NT2/D1 (cell line): Measurements from ENCODE around the gene TP53I11.

Experiments
- YY1 ChIP-seq: IDR thresholded peaks from 2 replicates; pipeline ENCODE4 v1.6.1; 2011; ENCODE audit not compliant: insufficient read length, insufficient read depth
- ZNF274 ChIP-seq: IDR thresholded peaks from 2 replicates; pipeline ENCODE4 v1.6.1; 2011; ENCODE audit warnings: mild to moderate bottlenecking, low read depth, low read length

- TF ChIP-seq ZNF274 (no peak), YY1 (no peak)
These were observed 23.5 kb downstream of the TP53I11 start for GRCh38 chr11:44927174-44927661.
